ENCODE results near the gene DDX11.
"Not testable (repeated sequence)": the region's sequence is repeated elsewhere in the genome, so short reads cannot be mapped to it uniquely, and the experiment has no call there.

DDX11 gene

DNA sequence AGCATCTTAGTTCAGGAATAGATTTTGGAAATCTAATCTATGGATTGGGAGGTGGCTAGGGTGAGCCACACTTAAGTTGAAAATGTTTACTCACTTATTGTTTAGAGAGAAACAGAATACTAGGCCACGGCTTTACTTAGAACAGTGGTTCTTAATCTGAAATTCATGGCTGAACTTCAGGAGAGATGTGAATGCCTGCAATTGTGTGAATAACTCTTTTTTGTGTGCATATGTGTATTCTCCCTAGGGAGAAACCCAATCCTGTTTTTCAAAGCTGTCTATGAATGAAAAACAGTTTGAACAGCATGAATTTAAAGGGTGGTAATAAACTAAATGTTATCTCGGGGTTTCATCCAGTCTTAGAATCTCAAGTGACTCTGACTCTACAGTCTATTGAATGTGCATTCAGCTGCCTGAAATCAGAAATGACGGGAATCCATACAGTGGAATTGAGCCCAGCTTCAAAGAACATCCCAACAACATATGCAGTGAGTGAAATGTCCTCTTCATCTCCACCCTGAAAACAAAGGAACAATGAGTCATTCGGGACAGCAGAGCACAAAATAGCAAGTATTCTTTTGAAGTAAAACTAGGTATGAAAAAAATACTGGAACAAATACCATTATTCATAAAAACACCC lies 53.7 kb downstream of the DDX11 start:
- DNase-seq, result not testable (repeated sequence)

GRCh38 chr12:31136581-31136980 lies 62.9 kb downstream of the DDX11 start:
- not testable (repeated sequence) for DNase-seq

GRCh38 chr12:31144768-31145167 lies 71.1 kb downstream of the DDX11 start:
- DNase-seq, result not testable (repeated sequence)

DNA sequence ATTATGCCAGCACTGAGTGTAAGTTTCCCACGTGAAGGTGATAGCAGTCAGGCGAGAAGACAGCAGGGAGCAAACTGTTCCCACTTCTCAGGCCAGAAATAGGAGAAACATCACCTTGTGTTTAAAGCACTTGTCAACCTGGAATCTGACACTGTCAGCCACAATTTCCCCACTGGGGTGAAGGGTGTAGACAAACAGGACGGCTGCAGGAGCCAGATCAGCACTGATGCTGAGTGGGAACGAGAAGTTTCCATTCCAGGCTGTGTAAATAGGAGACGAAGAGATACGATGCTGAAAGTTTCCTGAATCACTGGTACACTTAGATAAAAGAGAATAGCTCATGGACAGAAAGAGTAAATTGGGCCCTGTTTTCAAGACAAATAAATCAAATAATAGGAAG lies 71.6 kb downstream of the DDX11 start:
- DNase-seq, result not testable (repeated sequence)

GRCh38 chr12:31147415-31147814 lies 73.8 kb downstream of the DDX11 start:
- not testable (repeated sequence) for DNase-seq

DNA sequence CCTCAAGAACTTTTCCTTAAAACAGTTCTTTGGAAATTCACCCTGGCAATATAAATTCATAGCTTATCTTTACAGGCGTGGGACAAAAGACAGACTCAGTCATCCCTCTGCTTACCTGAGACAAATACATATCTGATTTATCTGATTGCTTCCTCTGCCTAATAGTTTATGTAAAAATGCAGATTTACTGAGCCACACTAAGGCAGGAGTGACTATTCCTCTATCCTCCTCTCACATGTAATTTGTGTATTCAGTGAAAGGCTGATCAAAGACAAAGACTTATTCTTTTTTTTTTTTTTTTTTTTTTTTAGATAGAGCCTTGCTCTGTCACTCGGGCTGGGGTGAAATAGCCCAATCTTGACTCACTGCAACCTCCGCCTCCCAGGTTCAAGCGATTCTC lies 77.1 kb downstream of the DDX11 start:
- DNase-seq, result not testable (repeated sequence)
